ENCODE data around the gene TMEM185A.
"Not testable (repeated sequence)": the region's sequence is repeated elsewhere in the genome, so short reads cannot be mapped to it uniquely, and the experiment has no call there.

DNA sequence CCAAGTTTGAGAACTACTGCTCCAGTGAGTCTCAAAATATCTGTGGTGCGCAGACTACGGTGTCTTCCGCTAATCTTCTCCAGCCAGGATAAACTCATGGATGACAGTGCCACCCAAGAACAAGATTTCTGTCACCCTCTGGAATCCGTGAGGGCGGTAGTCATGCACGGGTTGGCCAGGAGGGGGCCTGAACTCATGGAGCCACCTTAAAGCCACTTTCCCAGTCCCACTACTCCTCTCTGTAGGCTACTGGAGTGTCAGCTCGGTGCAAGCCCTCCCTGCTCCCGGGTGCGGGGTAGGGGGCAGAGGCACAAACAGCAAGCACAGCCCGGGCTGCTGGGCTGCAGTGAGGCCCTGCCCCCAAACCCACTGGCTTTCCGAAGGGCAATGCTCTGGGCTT lies 33.0 kb downstream of the TMEM185A start:
- TF ChIP-seq, protein P1, sequence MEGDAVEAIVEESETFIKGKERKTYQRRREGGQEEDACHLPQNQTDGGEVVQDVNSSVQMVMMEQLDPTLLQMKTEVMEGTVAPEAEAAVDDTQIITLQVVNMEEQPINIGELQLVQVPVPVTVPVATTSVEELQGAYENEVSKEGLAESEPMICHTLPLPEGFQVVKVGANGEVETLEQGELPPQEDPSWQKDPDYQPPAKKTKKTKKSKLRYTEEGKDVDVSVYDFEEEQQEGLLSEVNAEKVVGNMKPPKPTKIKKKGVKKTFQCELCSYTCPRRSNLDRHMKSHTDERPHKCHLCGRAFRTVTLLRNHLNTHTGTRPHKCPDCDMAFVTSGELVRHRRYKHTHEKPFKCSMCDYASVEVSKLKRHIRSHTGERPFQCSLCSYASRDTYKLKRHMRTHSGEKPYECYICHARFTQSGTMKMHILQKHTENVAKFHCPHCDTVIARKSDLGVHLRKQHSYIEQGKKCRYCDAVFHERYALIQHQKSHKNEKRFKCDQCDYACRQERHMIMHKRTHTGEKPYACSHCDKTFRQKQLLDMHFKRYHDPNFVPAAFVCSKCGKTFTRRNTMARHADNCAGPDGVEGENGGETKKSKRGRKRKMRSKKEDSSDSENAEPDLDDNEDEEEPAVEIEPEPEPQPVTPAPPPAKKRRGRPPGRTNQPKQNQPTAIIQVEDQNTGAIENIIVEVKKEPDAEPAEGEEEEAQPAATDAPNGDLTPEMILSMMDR (IDR thresholded peaks at IDR 0.05), result not testable (repeated sequence)
- TF ChIP-seq POLR2AphosphoS5, POLR2A (IDR thresholded peaks at IDR 0.05): not testable (repeated sequence)

Data from suprapubic skin (tissue), 4 donors.